ENCODE results near the gene IGLL1.

DNA sequence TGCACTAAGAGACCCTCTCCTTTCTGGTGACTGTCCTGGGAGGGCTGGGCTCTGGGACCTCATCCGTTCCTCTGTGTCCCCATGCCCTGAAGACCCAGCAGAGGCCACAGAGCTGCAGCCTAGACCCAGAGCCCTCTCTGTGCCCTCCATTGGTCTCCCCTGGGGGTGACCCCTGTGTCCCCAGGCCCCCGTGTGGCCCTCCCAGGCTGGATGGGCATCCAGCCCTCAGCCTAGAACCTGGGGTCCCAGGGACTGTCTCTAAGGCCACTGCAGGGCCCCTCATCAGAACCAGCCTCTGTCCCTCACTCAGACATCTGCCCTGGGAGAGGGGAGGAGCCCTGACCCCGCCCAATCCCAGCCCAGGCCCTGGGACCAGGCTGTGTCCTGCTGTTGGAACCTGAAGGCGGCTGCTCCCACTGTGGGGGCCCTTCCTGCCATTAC, 5.7 kb downstream of the IGLL1 start:
- no peak for TF ChIP-seq EZH2 (IDR thresholded peaks at IDR 0.05; ENCODE audit: borderline replicate concordance, insufficient read depth, low read length, poor library complexity, severe bottlenecking)
- TF ChIP-seq, protein P1, sequence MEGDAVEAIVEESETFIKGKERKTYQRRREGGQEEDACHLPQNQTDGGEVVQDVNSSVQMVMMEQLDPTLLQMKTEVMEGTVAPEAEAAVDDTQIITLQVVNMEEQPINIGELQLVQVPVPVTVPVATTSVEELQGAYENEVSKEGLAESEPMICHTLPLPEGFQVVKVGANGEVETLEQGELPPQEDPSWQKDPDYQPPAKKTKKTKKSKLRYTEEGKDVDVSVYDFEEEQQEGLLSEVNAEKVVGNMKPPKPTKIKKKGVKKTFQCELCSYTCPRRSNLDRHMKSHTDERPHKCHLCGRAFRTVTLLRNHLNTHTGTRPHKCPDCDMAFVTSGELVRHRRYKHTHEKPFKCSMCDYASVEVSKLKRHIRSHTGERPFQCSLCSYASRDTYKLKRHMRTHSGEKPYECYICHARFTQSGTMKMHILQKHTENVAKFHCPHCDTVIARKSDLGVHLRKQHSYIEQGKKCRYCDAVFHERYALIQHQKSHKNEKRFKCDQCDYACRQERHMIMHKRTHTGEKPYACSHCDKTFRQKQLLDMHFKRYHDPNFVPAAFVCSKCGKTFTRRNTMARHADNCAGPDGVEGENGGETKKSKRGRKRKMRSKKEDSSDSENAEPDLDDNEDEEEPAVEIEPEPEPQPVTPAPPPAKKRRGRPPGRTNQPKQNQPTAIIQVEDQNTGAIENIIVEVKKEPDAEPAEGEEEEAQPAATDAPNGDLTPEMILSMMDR (IDR thresholded peaks at IDR 0.05; ENCODE audit: poor library complexity, severe bottlenecking), result no peak
